Activated CD8-positive, alpha-beta T cell treated with anti-CD3 and anti-CD28 coated beads for 36 hours (primary cell): Measurements from ENCODE around the gene NDP. TPM values are rescaled to one million over a fixed set of nuclear protein-coding genes. Genes with fewer than 3 reads are reported as not detected.

Experiments
- ATAC-seq: fragments of 200-7000 bp; cut with Tn5 transposase; one replicate; pipeline ENCODE4 v1.10.0; 2021; ENCODE audit warnings: mild to moderate bottlenecking, moderate library complexity
- CTCF ChIA-PET: fragments of 350-600 bp; sonication (Branson Sonifier 250); formaldehyde crosslinking; loops from one replicate; lab custom pipeline; 2021; ENCODE audit warnings: antibody characterized with exemption; lab: Charles Lee
- POLR2A ChIA-PET: fragments of 350-600 bp; sonication (Branson Sonifier 250); formaldehyde crosslinking; loops from one replicate; lab custom pipeline; 2021; ENCODE audit warnings: antibody characterized with exemption; lab: Charles Lee
- DNase-seq: peaks from one replicate; pipeline ENCODE4 v3.0.0-alpha.2; 2020
- H3K27ac Mint-ChIP-seq: one replicate; pipeline ENCODE4 v1.8.0; 2021; ENCODE audit warnings: mild to moderate bottlenecking, mixed read lengths
- H3K27me3 Mint-ChIP-seq: one replicate; pipeline ENCODE4 v1.8.0; 2021; ENCODE audit warnings: mixed read lengths
- H3K36me3 Mint-ChIP-seq: one replicate; pipeline ENCODE4 v1.8.0; 2021; ENCODE audit warnings: low read depth, mixed read lengths
- H3K4me1 Mint-ChIP-seq: one replicate; pipeline ENCODE4 v1.8.0; 2021; ENCODE audit warnings: low read depth, mixed read lengths
- H3K4me3 Mint-ChIP-seq: one replicate; pipeline ENCODE4 v1.8.0; 2021; ENCODE audit warnings: mild to moderate bottlenecking, moderate library complexity, mixed read lengths
- H3K9me3 Mint-ChIP-seq: one replicate; pipeline ENCODE4 v1.8.0; 2021; ENCODE audit warnings: mixed read lengths
- CTCF ChIP-seq: fragments of 200-600 bp; IDR thresholded peaks from one replicate; pipeline ENCODE4 v1.8.0; 2022; ENCODE audit warnings: antibody characterized with exemption, mild to moderate bottlenecking
- intact Hi-C: fragments of 100-400 bp; cut with micrococcal nuclease; formaldehyde crosslinking; loops from one replicate; pipeline ENCODE4 v1.10.0; 2022
- total RNA-seq, 2 experiments: library from RNA; stranded (reverse); gene quantifications; one replicate each; pipeline ENCODE4 v1.2.3, GENCODE V29; 2021

The NDP gene
- total RNA-seq, 2 experiments from 2014 or later = not detected

DNA sequence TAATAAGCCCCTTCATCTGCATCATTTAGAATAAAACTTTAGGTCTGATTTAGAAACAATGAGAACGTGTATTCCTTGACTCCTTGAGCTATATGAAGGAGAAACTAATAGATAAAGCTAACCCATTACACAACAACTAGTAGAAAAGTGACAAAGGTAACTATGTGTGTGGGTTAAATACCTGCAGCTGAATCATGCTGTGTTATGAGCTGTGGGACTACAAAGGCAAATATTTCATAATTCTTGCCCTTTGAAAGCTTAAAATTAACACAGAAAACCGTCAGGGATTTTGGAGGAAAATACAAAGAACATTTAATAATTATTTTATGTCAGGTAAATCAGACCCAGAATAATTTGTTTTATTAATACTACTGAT lies 898 bp upstream of the NDP start:
- Mint-ChIP-seq H3K27me3 (peaks cover 16% of the 10 kb centered on the region), H3K4me1 (peaks cover 8% of the 10 kb centered on the region), H3K27ac (no peak overlapping the region), H3K4me3 (peak overlapping the region; percentile 23), H3K36me3 (no peaks in the 10 kb centered on the region), H3K9me3 (no peaks in the 10 kb centered on the region)
- no peak for DNase-seq
- POLR2A ChIA-PET = no interaction called here
- CTCF ChIA-PET = no interaction called here
- no peak for ATAC-seq
- intact Hi-C loops = no loop called here
- TF ChIP-seq CTCF = no peak

DNA sequence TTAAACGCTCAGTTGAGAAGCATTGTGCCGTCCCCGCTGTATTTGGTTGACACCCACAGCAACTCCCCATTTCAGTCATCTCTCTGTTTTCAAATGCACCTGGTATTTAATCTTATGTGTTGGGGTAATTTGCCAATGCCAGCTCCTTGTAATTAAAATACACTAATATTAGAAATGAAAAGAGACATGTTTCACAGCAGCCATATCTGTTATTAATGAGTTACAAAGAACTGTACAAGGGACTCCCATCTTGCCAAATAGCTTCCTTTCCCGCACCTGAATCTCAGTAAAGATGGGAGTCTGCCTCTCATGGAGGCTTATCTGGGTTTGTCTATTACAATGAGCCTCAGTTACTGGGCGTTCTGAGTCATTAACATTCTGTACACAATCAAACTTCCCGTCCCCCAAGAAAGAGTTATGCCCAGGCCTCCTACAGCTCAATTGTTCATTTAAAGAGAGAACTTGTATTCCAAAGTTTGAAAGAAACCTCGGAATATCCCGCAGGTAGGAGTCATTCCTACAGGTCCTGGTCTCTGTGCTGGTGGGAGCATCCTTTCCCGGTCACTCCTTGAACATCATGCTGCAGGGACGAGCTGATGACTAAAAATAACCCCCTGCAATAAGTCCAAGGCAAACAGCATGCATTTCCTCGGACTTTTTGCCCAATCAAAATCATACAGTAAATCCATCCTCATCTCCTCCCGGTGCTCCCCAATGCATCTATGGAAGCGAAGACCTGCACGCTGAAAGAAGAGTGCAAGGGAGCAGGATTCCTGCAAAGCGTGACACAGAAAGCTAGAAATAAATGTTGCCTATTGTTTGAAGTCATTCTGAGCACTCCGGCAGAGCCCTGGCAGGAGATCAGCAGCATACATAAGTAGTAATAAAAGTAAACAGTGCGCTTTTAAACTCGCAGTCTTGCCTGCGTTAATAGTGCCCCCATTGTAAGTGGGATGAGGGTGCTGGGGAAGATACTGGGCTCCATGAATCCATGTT lies 926 bp downstream of the NDP start:
- Mint-ChIP-seq H3K27ac (no peak overlapping the region), H3K4me1 (peaks cover 8% of the 10 kb centered on the region), H3K36me3 (no peaks in the 10 kb centered on the region), H3K4me3 (no peak overlapping the region), H3K27me3 (peaks cover 16% of the 10 kb centered on the region), H3K9me3 (no peaks in the 10 kb centered on the region)
- ATAC-seq = no peak
- intact Hi-C loops = no loop called here
- DNase-seq = no peak
- POLR2A ChIA-PET = no interaction called here
- no peak for TF ChIP-seq CTCF
- CTCF ChIA-PET = interaction anchor here (1.1 to 1.4 kb wide), 2 partner anchors 11 to 14 kb away, joined by 3 to 5 read pairs; no protein-coding TSS in a partner anchor

DNA sequence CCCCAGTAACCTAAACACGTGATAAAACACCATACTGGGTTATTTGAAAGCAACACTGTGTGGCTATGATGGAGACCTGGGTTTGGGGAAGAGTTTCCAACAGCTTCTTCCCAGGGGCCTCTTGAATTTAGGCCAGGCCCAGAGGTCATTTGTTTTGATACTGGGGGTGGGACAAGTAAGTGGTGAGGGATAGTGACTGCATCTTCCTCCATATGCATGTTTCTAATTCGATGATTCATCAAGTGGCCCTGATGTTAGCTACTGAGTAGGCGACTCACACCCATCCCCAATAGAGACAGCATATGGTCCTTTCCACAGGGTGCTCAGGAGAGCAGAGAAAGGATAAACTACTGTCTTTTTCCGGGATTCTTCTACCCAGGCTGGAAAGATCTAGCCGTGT lies 2.7 kb downstream of the NDP start:
- no peaks in the 10 kb centered on the region for H3K9me3 Mint-ChIP-seq
- CTCF ChIA-PET = interaction anchor here (1.4 kb wide), 1 partner anchor 12 kb away, joined by 4 read pairs; no protein-coding TSS in a partner anchor

GRCh38 chrX:43969504-43970501 lies 3.4 kb downstream of the NDP start:
- H3K9me3 Mint-ChIP-seq = no peaks in the 10 kb centered on the region
- peaks cover 13% of the 10 kb centered on the region for H3K27me3 Mint-ChIP-seq
- TF ChIP-seq CTCF = no peak
- POLR2A ChIA-PET = no interaction called here
- peaks cover 8% of the 10 kb centered on the region for H3K4me1 Mint-ChIP-seq
- no peak overlapping the region for H3K4me3 Mint-ChIP-seq
- H3K36me3 Mint-ChIP-seq = no peaks in the 10 kb centered on the region
- no peak for ATAC-seq
- intact Hi-C loops = no loop called here
- CTCF ChIA-PET = interaction anchor here (1.4 kb wide), 1 partner anchor 11 kb away, joined by 4 read pairs; no protein-coding TSS in a partner anchor
- H3K27ac Mint-ChIP-seq = no peak overlapping the region
- DNase-seq = no peak

More for the DNA sequence above, 2.7 kb downstream of the NDP start:
- TF ChIP-seq CTCF = no peak
- H3K4me1 Mint-ChIP-seq = peaks cover 8% of the 10 kb centered on the region
- H3K36me3 Mint-ChIP-seq = no peaks in the 10 kb centered on the region
- intact Hi-C loops = no loop called here
- DNase-seq (no peak), ATAC-seq (no peak)
- no peak overlapping the region for H3K27ac Mint-ChIP-seq
- POLR2A ChIA-PET = no interaction called here
- peaks cover 16% of the 10 kb centered on the region for H3K27me3 Mint-ChIP-seq
- no peak overlapping the region for H3K4me3 Mint-ChIP-seq
